ENCODE measurements around the gene GRIP2. TPM values are rescaled to one million over a fixed set of nuclear protein-coding genes. Genes with fewer than 3 reads are reported as not detected.

Gene GRIP2
- total RNA-seq, 6 donors from 2014 or later, result 0.33 to 1.0 (median 0.59) TPM

DNA sequence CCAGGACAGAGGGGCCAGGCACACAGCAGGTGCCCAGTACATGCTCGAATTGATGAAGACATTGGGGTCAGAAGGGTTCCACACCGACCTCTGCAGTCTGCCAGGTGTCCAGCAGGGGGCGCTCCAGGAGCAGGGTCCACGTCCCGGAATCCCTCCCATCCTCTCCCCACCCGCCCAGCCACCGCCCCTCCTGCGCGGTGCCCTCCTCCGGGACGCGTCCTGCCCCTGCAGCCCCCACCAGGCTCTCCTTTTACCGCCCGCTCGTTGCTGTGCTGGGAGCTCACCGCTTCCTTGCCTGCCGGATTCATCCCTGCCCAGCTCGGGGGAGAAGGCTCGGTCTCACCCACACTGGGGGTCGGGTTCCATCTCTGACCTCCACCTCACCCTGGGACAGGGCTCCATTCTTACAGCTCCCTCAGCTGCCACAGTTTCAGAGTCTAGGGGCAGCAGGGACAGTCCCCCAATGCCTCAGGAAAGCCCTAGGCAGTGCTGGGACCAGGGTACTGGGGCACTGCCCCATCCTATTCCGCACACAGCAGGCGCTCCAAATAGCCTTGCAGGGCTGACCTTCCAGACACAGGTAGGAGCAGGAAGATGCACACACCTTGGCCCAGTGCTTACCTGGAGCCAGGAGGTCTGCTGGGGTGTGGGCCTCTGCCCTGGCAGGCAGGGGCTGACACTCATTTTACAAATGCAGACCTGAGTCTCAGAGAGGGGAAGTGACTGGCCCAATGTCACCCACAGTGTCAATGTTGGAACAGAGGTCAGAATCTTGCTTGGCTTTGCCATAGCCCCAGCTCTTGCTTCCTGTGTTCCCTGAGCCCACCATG, 31.0 kb downstream of the GRIP2 start:
- WGBS, 2 donors, result 24 to 34% methylated on average over 16 to 22 of the region's 22 CpGs
- no peaks in the 10 kb centered on the region for H3K27me3 ChIP-seq
- H3K36me3 ChIP-seq, result no peaks in the 10 kb centered on the region
- DNase-seq, result peak; percentile 62 to 88
- no peaks in the 10 kb centered on the region for H3K9me3 ChIP-seq
- TF ChIP-seq POLR2AphosphoS5 (IDR thresholded peaks at IDR 0.05) (no peak), POLR2A (IDR thresholded peaks at IDR 0.05) (no peak), EP300 (IDR thresholded peaks at IDR 0.05) (no peak)
- TF ChIP-seq, protein P1, sequence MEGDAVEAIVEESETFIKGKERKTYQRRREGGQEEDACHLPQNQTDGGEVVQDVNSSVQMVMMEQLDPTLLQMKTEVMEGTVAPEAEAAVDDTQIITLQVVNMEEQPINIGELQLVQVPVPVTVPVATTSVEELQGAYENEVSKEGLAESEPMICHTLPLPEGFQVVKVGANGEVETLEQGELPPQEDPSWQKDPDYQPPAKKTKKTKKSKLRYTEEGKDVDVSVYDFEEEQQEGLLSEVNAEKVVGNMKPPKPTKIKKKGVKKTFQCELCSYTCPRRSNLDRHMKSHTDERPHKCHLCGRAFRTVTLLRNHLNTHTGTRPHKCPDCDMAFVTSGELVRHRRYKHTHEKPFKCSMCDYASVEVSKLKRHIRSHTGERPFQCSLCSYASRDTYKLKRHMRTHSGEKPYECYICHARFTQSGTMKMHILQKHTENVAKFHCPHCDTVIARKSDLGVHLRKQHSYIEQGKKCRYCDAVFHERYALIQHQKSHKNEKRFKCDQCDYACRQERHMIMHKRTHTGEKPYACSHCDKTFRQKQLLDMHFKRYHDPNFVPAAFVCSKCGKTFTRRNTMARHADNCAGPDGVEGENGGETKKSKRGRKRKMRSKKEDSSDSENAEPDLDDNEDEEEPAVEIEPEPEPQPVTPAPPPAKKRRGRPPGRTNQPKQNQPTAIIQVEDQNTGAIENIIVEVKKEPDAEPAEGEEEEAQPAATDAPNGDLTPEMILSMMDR (IDR thresholded peaks at IDR 0.05), result peak; percentile 74 to 94 (median 79)
- no peak overlapping the region for H3K27ac ChIP-seq
- H3K4me3 ChIP-seq, result no peak overlapping the region
- ATAC-seq (ENCODE audit: low FRiP score in 2 of 2), result peak; percentile 19 to 85
- peaks cover 0 to 6% (median 4%) of the 10 kb centered on the region in 4 donors for H3K4me1 ChIP-seq

GRCh38 chr3:14508505-14508819, 31.7 kb downstream of the GRIP2 start:
- Histone ChIP-seq H3K4me1 (peaks cover 0 to 6% (median 4%) of the 10 kb centered on the region in 4 donors), H3K27me3 (no peaks in the 10 kb centered on the region), H3K4me3 (no peak overlapping the region), H3K27ac (no peak overlapping the region), H3K36me3 (no peaks in the 10 kb centered on the region), H3K9me3 (peaks cover 0 to 2% (median 0%) of the 10 kb centered on the region in 4 donors)
- ATAC-seq (ENCODE audit: low FRiP score in 2 of 2) (no peak), DNase-seq (no peak)
- TF ChIP-seq POLR2AphosphoS5 (IDR thresholded peaks at IDR 0.05) (no peak), POLR2A (IDR thresholded peaks at IDR 0.05) (no peak), EP300 (IDR thresholded peaks at IDR 0.05) (no peak)
- TF ChIP-seq, protein P1 (IDR thresholded peaks at IDR 0.05), result no peak
- WGBS, 2 donors, result 37 to 49% methylated on average over 3 of the region's 3 CpGs

DNA sequence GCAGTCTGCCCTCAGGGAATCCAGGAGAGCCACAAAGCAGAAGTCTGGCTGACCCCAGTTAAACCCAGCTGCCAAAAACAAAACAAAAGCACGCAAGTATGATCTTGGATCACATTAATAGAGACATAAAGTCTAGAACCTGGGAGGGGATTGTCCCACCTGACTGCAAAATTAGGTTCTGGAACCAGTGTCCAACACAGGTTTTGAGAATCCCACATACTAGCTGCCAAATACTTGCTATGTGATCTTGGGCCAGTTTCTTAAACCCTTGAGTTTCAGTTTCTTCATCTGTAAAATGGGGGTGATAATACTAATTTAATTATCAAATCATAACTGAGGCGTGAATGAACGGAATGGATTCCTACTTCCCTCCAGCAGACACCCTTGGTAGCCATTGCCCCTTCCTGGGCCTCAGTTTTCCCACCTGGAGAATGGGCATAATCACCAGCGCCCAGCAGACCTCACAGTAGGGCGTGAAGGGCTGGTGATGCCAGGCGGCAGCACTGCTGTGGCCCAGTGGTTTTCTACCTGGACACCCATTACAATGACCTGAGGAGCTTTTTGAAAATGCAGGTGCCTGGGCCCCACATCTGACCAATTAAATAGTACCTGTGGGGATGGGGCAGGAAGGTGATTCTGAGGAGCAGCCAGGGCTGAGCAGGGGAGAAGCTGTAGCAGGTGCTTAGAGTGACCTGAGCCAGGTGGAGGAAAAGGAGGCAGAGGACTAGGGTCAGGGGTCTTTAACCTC, 32.2 kb downstream of the GRIP2 start:
- no peak overlapping the region for H3K4me3 ChIP-seq
- no peak for ATAC-seq (ENCODE audit: low FRiP score in 2 of 2)
- 89 to 90% methylated on average over 4 to 6 of the region's 6 CpGs for WGBS, 2 donors
- peaks cover 0 to 7% (median 2%) of the 10 kb centered on the region in 4 donors for H3K9me3 ChIP-seq
- H3K4me1 ChIP-seq, result peaks cover 0 to 6% (median 4%) of the 10 kb centered on the region in 4 donors
- H3K27me3 ChIP-seq, result no peaks in the 10 kb centered on the region
- TF ChIP-seq EP300 (IDR thresholded peaks at IDR 0.05) (no peak), POLR2A (IDR thresholded peaks at IDR 0.05) (no peak), POLR2AphosphoS5 (IDR thresholded peaks at IDR 0.05) (no peak)
- TF ChIP-seq, protein P1 (IDR thresholded peaks at IDR 0.05), result no peak
- no peak for DNase-seq
- H3K27ac ChIP-seq, result no peak overlapping the region
- no peaks in the 10 kb centered on the region for H3K36me3 ChIP-seq

GRCh38 chr3:14507305-14507741, 32.8 kb downstream of the GRIP2 start:
- Histone ChIP-seq H3K27me3 (no peaks in the 10 kb centered on the region), H3K4me3 (no peak overlapping the region), H3K9me3 (peaks cover 4 to 13% (median 8%) of the 10 kb centered on the region in 4 donors), H3K27ac (no peak overlapping the region), H3K4me1 (peaks cover 0 to 6% (median 4%) of the 10 kb centered on the region in 4 donors), H3K36me3 (no peaks in the 10 kb centered on the region)
- DNase-seq (no peak), ATAC-seq (ENCODE audit: low FRiP score in 2 of 2) (no peak)
- TF ChIP-seq POLR2AphosphoS5 (IDR thresholded peaks at IDR 0.05) (no peak), EP300 (IDR thresholded peaks at IDR 0.05) (no peak), POLR2A (IDR thresholded peaks at IDR 0.05) (no peak)
- TF ChIP-seq, protein P1 (IDR thresholded peaks at IDR 0.05), result no peak
- WGBS, 2 donors, result 62 to 78% methylated on average over 4 to 13 of the region's 13 CpGs
